DOHH2 (cell line): ENCODE data around the gene SLC1A5.

Experiments
- H3F3A ChIP-seq: fragments of 200-600 bp; sonication (generic), shearing (Covaris generic); 2 replicates; pipeline ENCODE4 v1.6.0; 2016; ENCODE audit warnings: antibody characterized with exemption, mild to moderate bottlenecking; ENCODE audit not compliant: control insufficient read depth, insufficient read depth
- H3K27ac ChIP-seq: fragments of 200-600 bp; sonication (generic); 2 replicates; pipeline ENCODE4 v1.5.1; 2014; ENCODE audit warnings: low read depth, mild to moderate bottlenecking, low read length, moderate library complexity
- H3K27me3 ChIP-seq: fragments of 200-600 bp; sonication (generic); 2 replicates; pipeline ENCODE4 v1.6.1; 2014; ENCODE audit warnings: mild to moderate bottlenecking, low read length, mixed read lengths; ENCODE audit not compliant: control insufficient read depth
- H3K36me3 ChIP-seq: fragments of 200-600 bp; sonication (generic); 2 replicates; pipeline ENCODE4 v1.6.1; 2014; ENCODE audit warnings: mild to moderate bottlenecking, low read length, moderate library complexity, mixed read lengths; ENCODE audit not compliant: control insufficient read depth
- H3K4me1 ChIP-seq: fragments of 200-600 bp; sonication (generic); 2 replicates; pipeline ENCODE4 v1.6.1; 2014; ENCODE audit warnings: mild to moderate bottlenecking, low read length, mixed read lengths; ENCODE audit not compliant: control insufficient read depth
- H3K4me2 ChIP-seq: fragments of 200-600 bp; sonication (generic); 2 replicates; pipeline ENCODE4 v1.6.0; 2014; ENCODE audit warnings: mild to moderate bottlenecking, low read length, moderate library complexity
- H3K4me3 ChIP-seq: fragments of 200-600 bp; sonication (generic); 2 replicates; pipeline ENCODE4 v1.5.1; 2014; ENCODE audit warnings: mild to moderate bottlenecking, low read length, mixed read lengths
- H3K79me2 ChIP-seq: fragments of 200-600 bp; sonication (generic); 2 replicates; pipeline ENCODE4 v1.6.1; 2014; ENCODE audit warnings: mild to moderate bottlenecking, low read length, mixed read lengths; ENCODE audit not compliant: control insufficient read depth
- H3K9me2 ChIP-seq: fragments of 200-600 bp; sonication (generic); replicated peaks from 2 replicates; pipeline ENCODE4 v1.6.1; 2014; ENCODE audit warnings: mild to moderate bottlenecking, low read length, mixed read lengths; ENCODE audit not compliant: control insufficient read depth
- H3K9me3 ChIP-seq: fragments of 200-600 bp; sonication (generic); 2 replicates; pipeline ENCODE4 v1.6.1; 2014; ENCODE audit warnings: antibody characterized with exemption, low read length, mixed read lengths; ENCODE audit not compliant: control insufficient read depth, insufficient read depth
- H4K20me1 ChIP-seq: fragments of 200-600 bp; sonication (generic); 2 replicates; pipeline ENCODE4 v1.6.0; 2014; ENCODE audit warnings: low read depth, mild to moderate bottlenecking, antibody characterized with exemption, low read length, moderate library complexity; ENCODE audit not compliant: control insufficient read depth, insufficient read depth
- EZH2phosphoT487 ChIP-seq: fragments of 200-600 bp; sonication (generic); IDR thresholded peaks from 2 replicates; pipeline ENCODE4 v1.6.1; 2017; ENCODE audit warnings: borderline replicate concordance, mild to moderate bottlenecking, antibody characterized with exemption, low read length, moderate library complexity, mixed read lengths
- TF ChIP-seq, protein P1 (sequence below): fragments of 200-600 bp; sonication (generic); IDR thresholded peaks from one replicate; pipeline ENCODE4 v1.5.1; 2014; ENCODE audit warnings: antibody characterized with exemption, mild to moderate bottlenecking, low read depth, low read length; ENCODE audit not compliant: poor library complexity, severe bottlenecking

Gene SLC1A5

DNA sequence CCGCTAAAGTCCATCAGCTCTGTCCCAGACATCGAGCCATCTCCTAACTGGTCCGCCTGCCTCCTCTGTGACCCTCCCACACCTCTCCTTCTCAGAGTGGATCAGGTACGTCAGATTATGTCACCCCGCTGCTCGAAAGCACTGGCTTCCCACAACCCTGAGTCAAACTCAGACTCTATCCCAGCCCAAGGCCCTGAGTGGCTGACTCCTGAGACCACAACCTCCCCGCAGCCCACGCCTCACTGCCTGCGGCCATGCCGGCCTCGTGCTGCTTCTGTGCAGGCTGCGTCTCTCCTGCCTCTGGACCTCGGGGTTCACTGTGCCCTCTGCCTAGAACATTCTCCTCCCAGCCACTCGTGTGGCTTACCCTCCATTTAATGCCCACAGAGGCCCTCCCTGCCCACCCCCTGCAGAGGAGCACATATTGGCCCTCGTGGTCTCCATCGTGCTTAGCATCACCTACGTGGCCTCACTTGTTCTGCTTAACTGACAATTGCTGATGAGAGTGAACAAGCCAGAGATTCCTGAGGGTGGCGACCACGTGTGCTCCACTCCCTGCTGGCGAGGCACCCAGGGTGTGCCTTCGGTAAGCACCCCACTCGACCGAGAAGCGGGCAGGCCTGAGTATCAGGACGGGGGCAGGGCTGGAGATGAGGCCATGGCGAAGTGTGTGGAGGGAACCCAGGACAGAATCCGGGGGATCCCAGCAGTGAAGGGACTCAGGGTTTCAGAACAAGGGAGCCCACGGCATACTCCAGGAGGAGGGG lies 56.0 kb downstream of the SLC1A5 start:
- Histone ChIP-seq H4K20me1 (peaks cover 10% of the 10 kb centered on the region; the same call in 1 of the 2 replicates), H3K36me3 (peaks cover 76% of the 10 kb centered on the region), H3F3A (no peaks in the 10 kb centered on the region), H3K27me3 (no peaks in the 10 kb centered on the region), H3K9me2 (no peaks in the 10 kb centered on the region), H3K4me1 (peaks cover 5% of the 10 kb centered on the region; the same call in 1 of the 2 replicates), H3K9me3 (no peaks in the 10 kb centered on the region), H3K79me2 (peaks cover 48% of the 10 kb centered on the region), H3K4me3 (no peak overlapping the region), H3K27ac (no peak overlapping the region), H3K4me2 (no peak overlapping the region)
- no peak for TF ChIP-seq EZH2phosphoT487
- TF ChIP-seq, protein P1, sequence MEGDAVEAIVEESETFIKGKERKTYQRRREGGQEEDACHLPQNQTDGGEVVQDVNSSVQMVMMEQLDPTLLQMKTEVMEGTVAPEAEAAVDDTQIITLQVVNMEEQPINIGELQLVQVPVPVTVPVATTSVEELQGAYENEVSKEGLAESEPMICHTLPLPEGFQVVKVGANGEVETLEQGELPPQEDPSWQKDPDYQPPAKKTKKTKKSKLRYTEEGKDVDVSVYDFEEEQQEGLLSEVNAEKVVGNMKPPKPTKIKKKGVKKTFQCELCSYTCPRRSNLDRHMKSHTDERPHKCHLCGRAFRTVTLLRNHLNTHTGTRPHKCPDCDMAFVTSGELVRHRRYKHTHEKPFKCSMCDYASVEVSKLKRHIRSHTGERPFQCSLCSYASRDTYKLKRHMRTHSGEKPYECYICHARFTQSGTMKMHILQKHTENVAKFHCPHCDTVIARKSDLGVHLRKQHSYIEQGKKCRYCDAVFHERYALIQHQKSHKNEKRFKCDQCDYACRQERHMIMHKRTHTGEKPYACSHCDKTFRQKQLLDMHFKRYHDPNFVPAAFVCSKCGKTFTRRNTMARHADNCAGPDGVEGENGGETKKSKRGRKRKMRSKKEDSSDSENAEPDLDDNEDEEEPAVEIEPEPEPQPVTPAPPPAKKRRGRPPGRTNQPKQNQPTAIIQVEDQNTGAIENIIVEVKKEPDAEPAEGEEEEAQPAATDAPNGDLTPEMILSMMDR: no peak

DNA sequence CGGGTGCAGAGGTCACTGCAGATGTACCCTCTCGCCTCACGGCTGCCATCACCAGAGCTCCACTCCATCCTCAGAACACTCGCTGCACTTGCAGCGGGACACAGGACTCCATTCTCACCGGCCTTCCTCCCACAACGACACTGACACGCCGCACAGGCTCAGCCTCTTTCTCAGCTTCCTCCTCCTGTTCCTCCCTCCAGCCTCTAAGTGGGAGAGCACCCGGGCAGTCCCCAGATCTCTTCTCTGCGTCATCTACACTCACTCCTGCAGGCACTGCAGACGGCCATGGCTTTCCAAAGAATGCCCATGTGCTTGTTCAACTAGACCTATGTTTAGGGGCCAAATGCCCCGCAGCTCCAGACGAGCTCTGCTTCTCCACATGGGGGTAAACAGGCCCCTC lies 56.8 kb downstream of the SLC1A5 start:
- H3F3A ChIP-seq: no peaks in the 10 kb centered on the region
- H3K36me3 ChIP-seq: peaks cover 77% of the 10 kb centered on the region
- H3K4me1 ChIP-seq: peaks cover 5% of the 10 kb centered on the region; the same call in 1 of the 2 replicates
- H3K27me3 ChIP-seq: no peaks in the 10 kb centered on the region
- TF ChIP-seq, protein P1: no peak
- TF ChIP-seq EZH2phosphoT487: no peak
- H3K79me2 ChIP-seq: peaks cover 43% of the 10 kb centered on the region
- no peak overlapping the region for H3K4me2 ChIP-seq
- peaks cover 10% of the 10 kb centered on the region; the same call in 1 of the 2 replicates for H4K20me1 ChIP-seq
- H3K9me2 ChIP-seq: no peaks in the 10 kb centered on the region
- H3K4me3 ChIP-seq: no peak overlapping the region
- H3K27ac ChIP-seq: no peak overlapping the region
- H3K9me3 ChIP-seq: no peaks in the 10 kb centered on the region

DNA sequence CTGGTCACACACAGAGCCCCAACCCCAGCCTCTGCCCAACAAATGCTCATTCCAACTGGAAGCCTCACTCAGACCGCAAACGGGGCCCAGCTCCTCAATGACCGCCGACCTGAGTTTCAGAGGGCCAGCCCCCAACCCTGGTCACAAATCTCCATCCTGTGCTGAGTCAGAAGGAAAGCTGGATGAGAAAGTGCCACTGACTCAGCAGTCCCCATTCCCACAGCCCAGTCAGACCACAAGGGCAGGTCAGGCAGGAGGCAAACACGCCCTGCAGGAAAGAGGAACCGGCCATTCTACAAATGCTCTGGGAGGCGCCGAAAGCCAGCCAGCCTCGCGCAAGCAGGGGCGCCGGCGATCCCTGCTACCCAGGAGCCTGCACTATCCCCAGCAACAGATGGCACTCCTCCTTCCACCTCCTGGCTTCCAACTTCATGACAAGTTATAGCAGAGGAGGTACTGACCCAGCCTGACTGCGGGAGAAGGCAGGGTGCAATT lies 57.3 kb downstream of the SLC1A5 start:
- no peaks in the 10 kb centered on the region for H3K27me3 ChIP-seq
- H3K36me3 ChIP-seq: peaks cover 80% of the 10 kb centered on the region
- peaks cover 10% of the 10 kb centered on the region; the same call in 1 of the 2 replicates for H4K20me1 ChIP-seq
- no peaks in the 10 kb centered on the region for H3F3A ChIP-seq
- no peak for TF ChIP-seq EZH2phosphoT487
- TF ChIP-seq, protein P1: no peak
- H3K4me3 ChIP-seq: no peak overlapping the region
- H3K4me1 ChIP-seq: peaks cover 5% of the 10 kb centered on the region; the same call in 1 of the 2 replicates
- H3K9me3 ChIP-seq: no peaks in the 10 kb centered on the region
- no peaks in the 10 kb centered on the region for H3K9me2 ChIP-seq
- H3K27ac ChIP-seq: no peak overlapping the region
- H3K4me2 ChIP-seq: no peak overlapping the region
- H3K79me2 ChIP-seq: peaks cover 42% of the 10 kb centered on the region
